SU-DHL-6 (cell line): ENCODE data around the gene C6orf52.

Experiments used
- H2AFZ ChIP-seq: fragments of 200-600 bp; sonication (generic); 2 replicates; pipeline ENCODE4 v1.6.1; 2014; ENCODE audit warnings: low read depth, mild to moderate bottlenecking, moderate library complexity, mixed read lengths, antibody characterized with exemption, low read length; ENCODE audit not compliant: severe bottlenecking
- H3F3A ChIP-seq: fragments of 200-600 bp; shearing (Covaris generic); 2 replicates; pipeline ENCODE4 v1.6.0; 2016; ENCODE audit warnings: antibody characterized with exemption, mild to moderate bottlenecking; ENCODE audit not compliant: insufficient read depth
- H3K27ac ChIP-seq: fragments of 200-600 bp; sonication (generic); 2 replicates; pipeline ENCODE4 v1.5.1; 2016; ENCODE audit warnings: low read depth, mild to moderate bottlenecking, low read length, moderate library complexity, mixed read lengths
- H3K27me3 ChIP-seq: fragments of 200-600 bp; sonication (generic), shearing (Covaris generic); 2 replicates; pipeline ENCODE4 v1.6.0; 2014; ENCODE audit warnings: mild to moderate bottlenecking, low read length
- H3K36me3 ChIP-seq: fragments of 200-600 bp; sonication (generic); 2 replicates; pipeline ENCODE4 v1.6.1; 2014; ENCODE audit warnings: mild to moderate bottlenecking, low read length, mixed read lengths
- H3K4me2 ChIP-seq: fragments of 300-600, 200-600 bp; shearing (Covaris generic), sonication (generic); 2 replicates; pipeline ENCODE4 v1.6.0; 2014; ENCODE audit warnings: low read length, low read depth, mild to moderate bottlenecking; ENCODE audit not compliant: poor library complexity, severe bottlenecking
- H3K4me3 ChIP-seq: fragments of 200-600 bp; sonication (generic); 2 replicates; pipeline ENCODE4 v1.5.1; 2014; ENCODE audit warnings: antibody characterized with exemption, low read length, mild to moderate bottlenecking, mixed read lengths; ENCODE audit not compliant: insufficient read depth, poor library complexity, severe bottlenecking
- H3K79me2 ChIP-seq: fragments of 200-600 bp; sonication (generic); 2 replicates; pipeline ENCODE4 v1.6.1; 2014; ENCODE audit warnings: mild to moderate bottlenecking, low read length, moderate library complexity; ENCODE audit not compliant: insufficient read depth
- H3K9ac ChIP-seq: fragments of 200-600 bp; sonication (generic); 2 replicates; pipeline ENCODE4 v1.7.0; 2014; ENCODE audit warnings: mild to moderate bottlenecking, low read length
- H3K9me2 ChIP-seq: fragments of 200-600 bp; sonication (generic); replicated peaks from 2 replicates; pipeline ENCODE4 v1.6.1; 2014; ENCODE audit warnings: low read length; ENCODE audit not compliant: insufficient read depth
- H3K9me3 ChIP-seq: fragments of 200-600 bp; sonication (generic); 2 replicates; pipeline ENCODE4 v1.6.1; 2014; ENCODE audit warnings: low read length, mixed read lengths; ENCODE audit not compliant: insufficient read depth
- H4K20me1 ChIP-seq: fragments of 200-600 bp; sonication (generic); 2 replicates; pipeline ENCODE4 v1.6.1; 2014; ENCODE audit warnings: low read depth, mild to moderate bottlenecking, antibody characterized with exemption, low read length, moderate library complexity, mixed read lengths
- EZH2phosphoT487 ChIP-seq: fragments of 200-600 bp; sonication (generic), shearing (Covaris generic); conservative IDR thresholded peaks from 2 replicates; pipeline ENCODE4 v1.6.1; 2018; ENCODE audit warnings: mild to moderate bottlenecking, antibody characterized with exemption, low read length, moderate library complexity, mixed read lengths
- TF ChIP-seq, protein P1 (sequence below): fragments of 200-600 bp; sonication (generic); IDR thresholded peaks from one replicate; pipeline ENCODE4 v1.5.1; 2017; ENCODE audit warnings: antibody characterized with exemption, mild to moderate bottlenecking, low read length, moderate library complexity; ENCODE audit not compliant: insufficient read depth, poor library complexity, severe bottlenecking

Gene C6orf52

DNA sequence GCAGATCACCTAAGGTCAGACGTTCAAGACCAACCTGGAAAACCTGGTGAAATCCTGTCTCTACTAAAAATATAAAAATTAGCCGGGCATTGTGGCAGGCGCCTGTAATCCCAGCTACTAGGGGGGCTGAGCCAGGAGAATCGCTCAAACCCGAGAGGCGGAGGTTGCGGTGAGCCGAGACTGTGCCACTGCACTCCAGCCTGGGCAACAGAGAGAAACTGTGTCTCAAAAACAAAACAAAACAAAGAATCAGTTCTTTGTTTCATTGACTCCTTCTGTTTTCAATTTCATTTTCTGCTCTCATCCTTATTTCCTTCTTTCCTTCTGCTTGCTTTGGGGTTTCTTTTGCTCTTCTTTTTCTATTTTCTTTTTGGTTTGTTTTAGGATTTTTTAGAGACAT, 19.5 kb upstream of the C6orf52 start:
- Histone ChIP-seq H3K9me2 (no peaks in the 10 kb centered on the region), H3K36me3 (peaks cover 21% of the 10 kb centered on the region; the same call in 1 of the 2 replicates), H3F3A (peaks cover 11% of the 10 kb centered on the region), H4K20me1 (no peaks in the 10 kb centered on the region), H3K79me2 (no peaks in the 10 kb centered on the region), H2AFZ (no peak overlapping the region), H3K9ac (no peak overlapping the region), H3K4me2 (no peak overlapping the region), H3K4me3 (no peak overlapping the region), H3K27ac (no peak overlapping the region), H3K9me3 (peaks cover 14% of the 10 kb centered on the region), H3K27me3 (no peaks in the 10 kb centered on the region)
- TF ChIP-seq, protein P1, sequence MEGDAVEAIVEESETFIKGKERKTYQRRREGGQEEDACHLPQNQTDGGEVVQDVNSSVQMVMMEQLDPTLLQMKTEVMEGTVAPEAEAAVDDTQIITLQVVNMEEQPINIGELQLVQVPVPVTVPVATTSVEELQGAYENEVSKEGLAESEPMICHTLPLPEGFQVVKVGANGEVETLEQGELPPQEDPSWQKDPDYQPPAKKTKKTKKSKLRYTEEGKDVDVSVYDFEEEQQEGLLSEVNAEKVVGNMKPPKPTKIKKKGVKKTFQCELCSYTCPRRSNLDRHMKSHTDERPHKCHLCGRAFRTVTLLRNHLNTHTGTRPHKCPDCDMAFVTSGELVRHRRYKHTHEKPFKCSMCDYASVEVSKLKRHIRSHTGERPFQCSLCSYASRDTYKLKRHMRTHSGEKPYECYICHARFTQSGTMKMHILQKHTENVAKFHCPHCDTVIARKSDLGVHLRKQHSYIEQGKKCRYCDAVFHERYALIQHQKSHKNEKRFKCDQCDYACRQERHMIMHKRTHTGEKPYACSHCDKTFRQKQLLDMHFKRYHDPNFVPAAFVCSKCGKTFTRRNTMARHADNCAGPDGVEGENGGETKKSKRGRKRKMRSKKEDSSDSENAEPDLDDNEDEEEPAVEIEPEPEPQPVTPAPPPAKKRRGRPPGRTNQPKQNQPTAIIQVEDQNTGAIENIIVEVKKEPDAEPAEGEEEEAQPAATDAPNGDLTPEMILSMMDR = no peak
- no peak for TF ChIP-seq EZH2phosphoT487

DNA sequence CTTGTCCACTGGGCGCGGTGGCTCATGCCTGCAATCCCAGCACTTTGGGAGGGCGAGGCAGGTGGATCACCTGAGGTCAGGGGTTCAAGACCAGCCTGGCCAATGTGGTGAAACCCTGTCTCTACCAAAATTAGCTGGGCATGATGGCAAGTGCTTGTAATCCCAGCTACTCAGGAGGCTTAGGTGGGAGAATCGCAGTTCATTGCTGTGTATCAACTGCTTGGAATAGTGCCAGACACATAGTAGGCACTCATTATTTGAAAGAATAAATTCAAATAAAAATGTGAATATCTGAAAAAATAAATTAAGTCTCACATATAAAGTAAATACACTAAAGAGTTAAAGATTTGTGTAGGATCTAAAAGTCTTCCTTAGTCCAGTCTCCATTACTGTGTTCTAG, 2.2 kb upstream of the C6orf52 start:
- Histone ChIP-seq H2AFZ (no peak overlapping the region), H3K9me2 (no peaks in the 10 kb centered on the region), H3K36me3 (peaks cover 17% of the 10 kb centered on the region), H3F3A (peaks cover 23% of the 10 kb centered on the region), H3K9me3 (no peaks in the 10 kb centered on the region), H3K27ac (no peak overlapping the region), H3K79me2 (peaks cover 71% of the 10 kb centered on the region), H3K4me2 (peak overlapping the region; percentile 72), H4K20me1 (no peaks in the 10 kb centered on the region), H3K27me3 (no peaks in the 10 kb centered on the region), H3K9ac (peak overlapping the region; percentile 82), H3K4me3 (peak overlapping the region; percentile 97)
- TF ChIP-seq, protein P1 = no peak
- TF ChIP-seq EZH2phosphoT487 = no peak

DNA sequence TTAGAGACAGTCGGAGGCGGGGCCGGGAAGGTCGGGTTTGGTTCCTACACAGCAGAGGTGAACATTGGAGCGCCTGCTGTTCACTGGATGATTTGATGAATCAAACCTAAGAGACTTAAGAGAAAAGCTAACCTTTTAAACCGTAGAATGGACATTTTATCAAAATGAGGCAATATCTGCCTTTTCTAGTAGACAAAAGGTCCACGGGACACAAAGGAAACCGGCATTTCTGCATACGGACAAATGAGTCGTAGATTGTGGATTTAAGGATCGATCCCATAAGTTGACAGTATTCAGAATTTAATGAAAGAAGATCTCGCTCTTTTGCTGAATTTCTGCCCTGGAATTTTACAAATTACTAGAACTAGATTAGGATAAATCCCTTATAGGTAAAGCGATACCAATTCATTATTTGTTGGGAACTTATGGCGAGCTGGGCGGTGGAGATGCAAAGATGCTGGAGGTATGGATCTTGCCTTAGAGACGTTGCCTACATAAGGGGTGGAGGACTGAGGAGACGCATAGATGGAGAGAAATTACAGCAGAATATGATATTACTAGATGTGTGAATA, 756 bp upstream of the C6orf52 start:
- no peaks in the 10 kb centered on the region for H3K27me3 ChIP-seq
- peak overlapping the region; percentile 97 for H3K4me3 ChIP-seq
- H2AFZ ChIP-seq = peak overlapping the region; percentile 58
- H3K9ac ChIP-seq = peak overlapping the region; percentile 82
- H3K79me2 ChIP-seq = peaks cover 58% of the 10 kb centered on the region
- TF ChIP-seq EZH2phosphoT487 = no peak
- TF ChIP-seq, protein P1 = no peak
- peak overlapping the region; percentile 92 for H3K27ac ChIP-seq
- H3F3A ChIP-seq = peaks cover 24% of the 10 kb centered on the region
- H4K20me1 ChIP-seq = no peaks in the 10 kb centered on the region
- H3K36me3 ChIP-seq = peaks cover 15% of the 10 kb centered on the region
- H3K9me2 ChIP-seq = no peaks in the 10 kb centered on the region
- peak overlapping the region; percentile 72 for H3K4me2 ChIP-seq
- no peaks in the 10 kb centered on the region for H3K9me3 ChIP-seq
